Measurements from ENCODE around the gene OLIG2.

Gene OLIG2

GRCh38 chr21:33011462-33011861, 14.3 kb upstream of the OLIG2 start:
- H3K4me3 ChIP-seq (ENCODE audit: low read depth, low read length): no peak overlapping the region
- no peak for DNase-seq (ENCODE audit: low read depth)
- no peak for TF ChIP-seq CTCF (IDR thresholded peaks at IDR 0.05; ENCODE audit: insufficient read depth, low read depth, low read length, missing control alignments)

- no peak overlapping the region for H3K4me3 ChIP-seq (ENCODE audit: low read depth, low read length)
- DNase-seq (ENCODE audit: low read depth): no peak
- TF ChIP-seq CTCF (IDR thresholded peaks at IDR 0.05; ENCODE audit: insufficient read depth, low read depth, low read length, missing control alignments): no peak
Observed at GRCh38 chr21:33013626-33014025, 12.1 kb upstream of the OLIG2 start.

- no peak overlapping the region for H3K4me3 ChIP-seq (ENCODE audit: low read depth, low read length)
- no peak for TF ChIP-seq CTCF (IDR thresholded peaks at IDR 0.05; ENCODE audit: insufficient read depth, low read depth, low read length, missing control alignments)
Observed at GRCh38 chr21:33014331-33014730, 11.4 kb upstream of the OLIG2 start.

GRCh38 chr21:33015096-33015495, 10.6 kb upstream of the OLIG2 start:
- H3K4me3 ChIP-seq (ENCODE audit: low read depth, low read length): no peak overlapping the region
- TF ChIP-seq CTCF (IDR thresholded peaks at IDR 0.05; ENCODE audit: insufficient read depth, low read depth, low read length, missing control alignments): no peak
- DNase-seq (ENCODE audit: low read depth): no peak

More at GRCh38 chr21:33014331-33014730, 11.4 kb upstream of the OLIG2 start:
- no peak for DNase-seq (ENCODE audit: low read depth)

GRCh38 chr21:33015756-33016155, 10.0 kb upstream of the OLIG2 start:
- TF ChIP-seq CTCF (IDR thresholded peaks at IDR 0.05; ENCODE audit: insufficient read depth, low read depth, low read length, missing control alignments): no peak
- H3K4me3 ChIP-seq (ENCODE audit: low read depth, low read length): no peak overlapping the region
- no peak for DNase-seq (ENCODE audit: low read depth)

GRCh38 chr21:33018707-33019465, 6.8 kb upstream of the OLIG2 start:
- no peak overlapping the region for H3K4me3 ChIP-seq (ENCODE audit: low read depth, low read length)
- no peak for DNase-seq (ENCODE audit: low read depth)
- no peak for TF ChIP-seq CTCF (IDR thresholded peaks at IDR 0.05; ENCODE audit: insufficient read depth, low read depth, low read length, missing control alignments)

GRCh38 chr21:33019516-33019884, 6.2 kb upstream of the OLIG2 start:
- DNase-seq (ENCODE audit: low read depth): no peak
- TF ChIP-seq CTCF (IDR thresholded peaks at IDR 0.05; ENCODE audit: insufficient read depth, low read depth, low read length, missing control alignments): no peak
- H3K4me3 ChIP-seq (ENCODE audit: low read depth, low read length): no peak overlapping the region

Measured in GM12865 (cell line).